GM23338 (cell line): Measurements from ENCODE around the gene PDE12. TPM values are rescaled to one million over a fixed set of nuclear protein-coding genes. Genes with fewer than 3 reads are reported as not detected.

Source experiments
- EZH2 ChIP-seq: fragments of 200-600 bp; sonication (generic); IDR thresholded peaks from one replicate; pipeline ENCODE4 v1.8.0; 2017; ENCODE audit warnings: antibody characterized with exemption, mild to moderate bottlenecking, low read depth; ENCODE audit not compliant: unreplicated experiment
- polyA plus RNA-seq: library from polyadenylated mRNA; unstranded; fragments of >200 nt; fragmentation: Nextera tagmentation; extraction: Ambion mirVana; gene quantifications from 2 replicates; pipeline ENCODE4 v1.2.1, GENCODE V29; 2016
- total RNA-seq: library from RNA; depleted of rRNA; stranded (reverse); fragments of >200 nt; shearing (Covaris generic); gene quantifications from 2 replicates; pipeline ENCODE4 v1.2.3, GENCODE V29; 2014
- TF ChIP-seq, protein P1 (sequence below): fragments of 250-450 bp; sonication (Bioruptor Pico); IDR thresholded peaks from 2 replicates; pipeline ENCODE4 v1.5.0; 2020; ENCODE audit warnings: mild to moderate bottlenecking, moderate library complexity
- TF ChIP-seq, protein P2 (sequence below), 2 experiments: fragments of 200-600 bp in 1 of 2; sonication (generic) in 1 of 2; conservative IDR thresholded peaks; 2 replicates each; pipeline versions ENCODE4 v1.5.1 to v1.6.1; 2016 to 2017; ENCODE audit warnings: antibody characterized with exemption in 2 of 2, low read depth in 2 of 2, mild to moderate bottlenecking in 2 of 2, moderate library complexity in 1 of 2
- TF ChIP-seq, protein P3 (sequence below): IDR thresholded peaks from one replicate; pipeline ENCODE4 v1.6.1; 2018; ENCODE audit warnings: antibody characterized with exemption; ENCODE audit not compliant: unreplicated experiment

The PDE12 gene
- total and polyA plus RNA-seq, 2 experiments from 2014 or later, result 5.0 to 14.3 TPM

DNA sequence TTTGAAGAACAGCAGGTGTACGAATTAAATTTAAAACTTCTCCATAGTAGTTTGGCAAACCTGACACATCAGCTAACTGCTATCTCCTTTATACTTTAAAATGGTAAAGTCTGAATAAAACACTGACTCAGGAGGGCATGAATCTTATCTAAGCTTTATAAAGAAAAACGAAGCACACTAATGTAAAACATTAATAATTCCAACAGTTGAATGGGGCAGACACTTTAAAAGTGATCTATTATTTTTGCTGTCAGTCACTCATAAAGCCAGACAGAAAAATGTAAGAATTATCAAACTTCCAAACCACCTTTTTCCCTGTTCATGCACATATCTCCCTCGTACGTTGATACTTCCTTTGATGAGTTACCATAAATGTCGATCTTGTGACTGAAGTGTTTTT is 38.5 kb downstream of the PDE12 start (continued):
- TF ChIP-seq, protein P1, sequence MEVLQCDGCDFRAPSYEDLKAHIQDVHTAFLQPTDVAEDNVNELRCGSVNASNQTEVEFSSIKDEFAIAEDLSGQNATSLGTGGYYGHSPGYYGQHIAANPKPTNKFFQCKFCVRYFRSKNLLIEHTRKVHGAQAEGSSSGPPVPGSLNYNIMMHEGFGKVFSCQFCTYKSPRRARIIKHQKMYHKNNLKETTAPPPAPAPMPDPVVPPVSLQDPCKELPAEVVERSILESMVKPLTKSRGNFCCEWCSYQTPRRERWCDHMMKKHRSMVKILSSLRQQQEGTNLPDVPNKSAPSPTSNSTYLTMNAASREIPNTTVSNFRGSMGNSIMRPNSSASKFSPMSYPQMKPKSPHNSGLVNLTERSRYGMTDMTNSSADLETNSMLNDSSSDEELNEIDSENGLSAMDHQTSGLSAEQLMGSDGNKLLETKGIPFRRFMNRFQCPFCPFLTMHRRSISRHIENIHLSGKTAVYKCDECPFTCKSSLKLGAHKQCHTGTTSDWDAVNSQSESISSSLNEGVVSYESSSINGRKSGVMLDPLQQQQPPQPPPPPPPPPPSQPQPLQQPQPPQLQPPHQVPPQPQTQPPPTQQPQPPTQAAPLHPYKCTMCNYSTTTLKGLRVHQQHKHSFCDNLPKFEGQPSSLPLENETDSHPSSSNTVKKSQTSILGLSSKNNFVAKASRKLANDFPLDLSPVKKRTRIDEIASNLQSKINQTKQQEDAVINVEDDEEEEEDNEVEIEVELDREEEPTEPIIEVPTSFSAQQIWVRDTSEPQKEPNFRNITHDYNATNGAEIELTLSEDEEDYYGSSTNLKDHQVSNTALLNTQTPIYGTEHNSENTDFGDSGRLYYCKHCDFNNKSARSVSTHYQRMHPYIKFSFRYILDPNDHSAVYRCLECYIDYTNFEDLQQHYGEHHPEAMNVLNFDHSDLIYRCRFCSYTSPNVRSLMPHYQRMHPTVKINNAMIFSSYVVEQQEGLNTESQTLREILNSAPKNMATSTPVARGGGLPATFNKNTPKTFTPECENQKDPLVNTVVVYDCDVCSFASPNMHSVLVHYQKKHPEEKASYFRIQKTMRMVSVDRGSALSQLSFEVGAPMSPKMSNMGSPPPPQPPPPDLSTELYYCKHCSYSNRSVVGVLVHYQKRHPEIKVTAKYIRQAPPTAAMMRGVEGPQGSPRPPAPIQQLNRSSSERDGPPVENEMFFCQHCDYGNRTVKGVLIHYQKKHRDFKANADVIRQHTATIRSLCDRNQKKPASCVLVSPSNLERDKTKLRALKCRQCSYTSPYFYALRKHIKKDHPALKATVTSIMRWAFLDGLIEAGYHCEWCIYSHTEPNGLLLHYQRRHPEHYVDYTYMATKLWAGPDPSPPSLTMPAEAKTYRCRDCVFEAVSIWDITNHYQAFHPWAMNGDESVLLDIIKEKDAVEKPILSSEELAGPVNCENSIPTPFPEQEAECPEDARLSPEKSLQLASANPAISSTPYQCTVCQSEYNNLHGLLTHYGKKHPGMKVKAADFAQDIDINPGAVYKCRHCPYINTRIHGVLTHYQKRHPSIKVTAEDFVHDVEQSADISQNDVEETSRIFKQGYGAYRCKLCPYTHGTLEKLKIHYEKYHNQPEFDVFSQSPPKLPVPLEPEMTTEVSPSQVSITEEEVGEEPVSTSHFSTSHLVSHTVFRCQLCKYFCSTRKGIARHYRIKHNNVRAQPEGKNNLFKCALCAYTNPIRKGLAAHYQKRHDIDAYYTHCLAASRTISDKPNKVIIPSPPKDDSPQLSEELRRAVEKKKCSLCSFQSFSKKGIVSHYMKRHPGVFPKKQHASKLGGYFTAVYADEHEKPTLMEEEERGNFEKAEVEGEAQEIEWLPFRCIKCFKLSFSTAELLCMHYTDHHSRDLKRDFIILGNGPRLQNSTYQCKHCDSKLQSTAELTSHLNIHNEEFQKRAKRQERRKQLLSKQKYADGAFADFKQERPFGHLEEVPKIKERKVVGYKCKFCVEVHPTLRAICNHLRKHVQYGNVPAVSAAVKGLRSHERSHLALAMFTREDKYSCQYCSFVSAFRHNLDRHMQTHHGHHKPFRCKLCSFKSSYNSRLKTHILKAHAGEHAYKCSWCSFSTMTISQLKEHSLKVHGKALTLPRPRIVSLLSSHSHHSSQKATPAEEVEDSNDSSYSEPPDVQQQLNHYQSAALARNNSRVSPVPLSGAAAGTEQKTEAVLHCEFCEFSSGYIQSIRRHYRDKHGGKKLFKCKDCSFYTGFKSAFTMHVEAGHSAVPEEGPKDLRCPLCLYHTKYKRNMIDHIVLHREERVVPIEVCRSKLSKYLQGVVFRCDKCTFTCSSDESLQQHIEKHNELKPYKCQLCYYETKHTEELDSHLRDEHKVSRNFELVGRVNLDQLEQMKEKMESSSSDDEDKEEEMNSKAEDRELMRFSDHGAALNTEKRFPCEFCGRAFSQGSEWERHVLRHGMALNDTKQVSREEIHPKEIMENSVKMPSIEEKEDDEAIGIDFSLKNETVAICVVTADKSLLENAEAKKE (CRISPR knock-in tag), result no peak
- TF ChIP-seq EZH2, result no peak
- TF ChIP-seq, protein P2, sequence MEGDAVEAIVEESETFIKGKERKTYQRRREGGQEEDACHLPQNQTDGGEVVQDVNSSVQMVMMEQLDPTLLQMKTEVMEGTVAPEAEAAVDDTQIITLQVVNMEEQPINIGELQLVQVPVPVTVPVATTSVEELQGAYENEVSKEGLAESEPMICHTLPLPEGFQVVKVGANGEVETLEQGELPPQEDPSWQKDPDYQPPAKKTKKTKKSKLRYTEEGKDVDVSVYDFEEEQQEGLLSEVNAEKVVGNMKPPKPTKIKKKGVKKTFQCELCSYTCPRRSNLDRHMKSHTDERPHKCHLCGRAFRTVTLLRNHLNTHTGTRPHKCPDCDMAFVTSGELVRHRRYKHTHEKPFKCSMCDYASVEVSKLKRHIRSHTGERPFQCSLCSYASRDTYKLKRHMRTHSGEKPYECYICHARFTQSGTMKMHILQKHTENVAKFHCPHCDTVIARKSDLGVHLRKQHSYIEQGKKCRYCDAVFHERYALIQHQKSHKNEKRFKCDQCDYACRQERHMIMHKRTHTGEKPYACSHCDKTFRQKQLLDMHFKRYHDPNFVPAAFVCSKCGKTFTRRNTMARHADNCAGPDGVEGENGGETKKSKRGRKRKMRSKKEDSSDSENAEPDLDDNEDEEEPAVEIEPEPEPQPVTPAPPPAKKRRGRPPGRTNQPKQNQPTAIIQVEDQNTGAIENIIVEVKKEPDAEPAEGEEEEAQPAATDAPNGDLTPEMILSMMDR (conservative IDR thresholded peaks at IDR 0.05; ENCODE audit: low read depth in 2 of 2), result no peak
- TF ChIP-seq, protein P3, sequence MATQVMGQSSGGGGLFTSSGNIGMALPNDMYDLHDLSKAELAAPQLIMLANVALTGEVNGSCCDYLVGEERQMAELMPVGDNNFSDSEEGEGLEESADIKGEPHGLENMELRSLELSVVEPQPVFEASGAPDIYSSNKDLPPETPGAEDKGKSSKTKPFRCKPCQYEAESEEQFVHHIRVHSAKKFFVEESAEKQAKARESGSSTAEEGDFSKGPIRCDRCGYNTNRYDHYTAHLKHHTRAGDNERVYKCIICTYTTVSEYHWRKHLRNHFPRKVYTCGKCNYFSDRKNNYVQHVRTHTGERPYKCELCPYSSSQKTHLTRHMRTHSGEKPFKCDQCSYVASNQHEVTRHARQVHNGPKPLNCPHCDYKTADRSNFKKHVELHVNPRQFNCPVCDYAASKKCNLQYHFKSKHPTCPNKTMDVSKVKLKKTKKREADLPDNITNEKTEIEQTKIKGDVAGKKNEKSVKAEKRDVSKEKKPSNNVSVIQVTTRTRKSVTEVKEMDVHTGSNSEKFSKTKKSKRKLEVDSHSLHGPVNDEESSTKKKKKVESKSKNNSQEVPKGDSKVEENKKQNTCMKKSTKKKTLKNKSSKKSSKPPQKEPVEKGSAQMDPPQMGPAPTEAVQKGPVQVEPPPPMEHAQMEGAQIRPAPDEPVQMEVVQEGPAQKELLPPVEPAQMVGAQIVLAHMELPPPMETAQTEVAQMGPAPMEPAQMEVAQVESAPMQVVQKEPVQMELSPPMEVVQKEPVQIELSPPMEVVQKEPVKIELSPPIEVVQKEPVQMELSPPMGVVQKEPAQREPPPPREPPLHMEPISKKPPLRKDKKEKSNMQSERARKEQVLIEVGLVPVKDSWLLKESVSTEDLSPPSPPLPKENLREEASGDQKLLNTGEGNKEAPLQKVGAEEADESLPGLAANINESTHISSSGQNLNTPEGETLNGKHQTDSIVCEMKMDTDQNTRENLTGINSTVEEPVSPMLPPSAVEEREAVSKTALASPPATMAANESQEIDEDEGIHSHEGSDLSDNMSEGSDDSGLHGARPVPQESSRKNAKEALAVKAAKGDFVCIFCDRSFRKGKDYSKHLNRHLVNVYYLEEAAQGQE, result no peak
